NB4 (cell line): ENCODE measurements around the gene PROM1.

Experiments used
- DNase-seq: peaks from one replicate; pipeline ENCODE4 v3.0.0; 2010; ENCODE audit warnings: low read depth
- H3K4me3 ChIP-seq: one replicate; pipeline ENCODE4 v1.5.1; 2011; ENCODE audit warnings: mild to moderate bottlenecking, low read depth, low read length, moderate library complexity
- MYC ChIP-seq: IDR thresholded peaks from 2 replicates; pipeline ENCODE4 v1.6.1; 2011; ENCODE audit warnings: low read depth, low read length
- POLR2A ChIP-seq: IDR thresholded peaks from 2 replicates; pipeline ENCODE4 v1.6.1; 2011; ENCODE audit warnings: mild to moderate bottlenecking; ENCODE audit not compliant: insufficient read length; ENCODE audit errors: extremely low read depth
- TF ChIP-seq, protein P1 (sequence below): IDR thresholded peaks from one replicate; pipeline ENCODE4 v1.5.1; 2012; ENCODE audit warnings: low read depth, low read length
- TF ChIP-seq, protein P2 (sequence below): IDR thresholded peaks from 2 replicates; pipeline ENCODE4 v1.6.1; 2011; ENCODE audit warnings: low read depth, low read length

Gene PROM1

DNA sequence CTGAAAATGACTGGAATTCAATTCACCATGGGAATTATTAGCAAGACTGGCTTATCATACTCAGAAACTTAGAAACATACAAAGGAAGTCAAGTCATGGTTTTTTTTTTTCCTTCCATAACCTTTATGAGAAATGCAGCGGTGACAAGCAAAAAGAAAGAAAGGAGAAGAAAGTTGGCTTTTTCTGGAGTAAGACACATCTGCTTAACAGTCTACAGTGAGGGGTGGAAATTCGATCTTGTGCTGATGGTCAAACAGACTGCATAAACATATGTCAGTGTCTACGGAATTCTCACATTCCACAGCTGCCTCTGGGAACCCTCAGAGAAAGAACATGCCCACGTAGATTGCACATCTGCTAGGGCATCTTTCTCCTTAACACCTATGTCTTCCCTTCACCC lies 54.6 kb downstream of the PROM1 start:
- DNase-seq, result no peak
- no peak overlapping the region for H3K4me3 ChIP-seq
- TF ChIP-seq, protein P1, sequence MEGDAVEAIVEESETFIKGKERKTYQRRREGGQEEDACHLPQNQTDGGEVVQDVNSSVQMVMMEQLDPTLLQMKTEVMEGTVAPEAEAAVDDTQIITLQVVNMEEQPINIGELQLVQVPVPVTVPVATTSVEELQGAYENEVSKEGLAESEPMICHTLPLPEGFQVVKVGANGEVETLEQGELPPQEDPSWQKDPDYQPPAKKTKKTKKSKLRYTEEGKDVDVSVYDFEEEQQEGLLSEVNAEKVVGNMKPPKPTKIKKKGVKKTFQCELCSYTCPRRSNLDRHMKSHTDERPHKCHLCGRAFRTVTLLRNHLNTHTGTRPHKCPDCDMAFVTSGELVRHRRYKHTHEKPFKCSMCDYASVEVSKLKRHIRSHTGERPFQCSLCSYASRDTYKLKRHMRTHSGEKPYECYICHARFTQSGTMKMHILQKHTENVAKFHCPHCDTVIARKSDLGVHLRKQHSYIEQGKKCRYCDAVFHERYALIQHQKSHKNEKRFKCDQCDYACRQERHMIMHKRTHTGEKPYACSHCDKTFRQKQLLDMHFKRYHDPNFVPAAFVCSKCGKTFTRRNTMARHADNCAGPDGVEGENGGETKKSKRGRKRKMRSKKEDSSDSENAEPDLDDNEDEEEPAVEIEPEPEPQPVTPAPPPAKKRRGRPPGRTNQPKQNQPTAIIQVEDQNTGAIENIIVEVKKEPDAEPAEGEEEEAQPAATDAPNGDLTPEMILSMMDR, result no peak
- no peak for TF ChIP-seq POLR2A
- no peak for TF ChIP-seq MYC
- TF ChIP-seq, protein P2, sequence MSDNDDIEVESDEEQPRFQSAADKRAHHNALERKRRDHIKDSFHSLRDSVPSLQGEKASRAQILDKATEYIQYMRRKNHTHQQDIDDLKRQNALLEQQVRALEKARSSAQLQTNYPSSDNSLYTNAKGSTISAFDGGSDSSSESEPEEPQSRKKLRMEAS, result no peak

DNA sequence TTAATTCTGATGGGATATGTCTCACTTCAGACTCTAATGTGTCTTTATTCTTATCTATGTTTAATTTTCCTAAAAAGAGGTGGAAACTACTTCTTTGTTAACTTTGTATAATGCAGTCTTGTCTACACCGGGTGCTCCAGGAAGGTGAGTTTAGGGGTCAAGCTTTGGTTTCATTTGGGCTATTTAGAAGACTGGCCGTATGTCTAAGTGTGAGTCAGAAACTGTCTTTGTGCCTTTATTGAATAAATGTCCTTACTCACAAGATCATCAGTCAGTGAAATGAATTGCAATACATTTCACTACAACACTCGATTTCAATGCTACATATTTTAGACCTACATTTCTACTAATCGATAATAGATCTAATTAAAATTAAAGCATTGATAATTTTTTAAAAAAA lies 56.2 kb downstream of the PROM1 start:
- no peak overlapping the region for H3K4me3 ChIP-seq
- no peak for DNase-seq
- TF ChIP-seq, protein P1, result no peak
- no peak for TF ChIP-seq MYC
- no peak for TF ChIP-seq POLR2A
- TF ChIP-seq, protein P2, result no peak

DNA sequence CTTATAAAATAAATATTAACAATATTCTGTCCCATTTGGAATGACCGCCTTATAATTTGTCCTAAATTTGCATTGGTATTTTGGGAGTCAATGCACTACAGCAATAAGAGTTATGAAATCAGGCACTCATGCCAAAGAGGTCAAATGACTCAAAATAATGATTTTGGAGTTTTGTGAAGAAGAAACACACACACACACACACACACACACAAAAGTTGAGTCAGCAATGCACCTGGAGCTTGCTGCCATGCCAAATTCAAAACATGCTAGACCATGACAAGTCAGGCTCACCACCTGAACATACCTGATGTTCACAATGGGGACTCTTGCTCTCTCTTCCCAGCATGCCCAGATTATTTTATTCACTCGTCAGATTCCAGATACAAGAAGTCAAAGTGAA lies 56.7 kb downstream of the PROM1 start:
- no peak overlapping the region for H3K4me3 ChIP-seq
- TF ChIP-seq MYC (no peak), POLR2A (no peak)
- TF ChIP-seq, protein P2, result no peak
- TF ChIP-seq, protein P1, result no peak
- no peak for DNase-seq

DNA sequence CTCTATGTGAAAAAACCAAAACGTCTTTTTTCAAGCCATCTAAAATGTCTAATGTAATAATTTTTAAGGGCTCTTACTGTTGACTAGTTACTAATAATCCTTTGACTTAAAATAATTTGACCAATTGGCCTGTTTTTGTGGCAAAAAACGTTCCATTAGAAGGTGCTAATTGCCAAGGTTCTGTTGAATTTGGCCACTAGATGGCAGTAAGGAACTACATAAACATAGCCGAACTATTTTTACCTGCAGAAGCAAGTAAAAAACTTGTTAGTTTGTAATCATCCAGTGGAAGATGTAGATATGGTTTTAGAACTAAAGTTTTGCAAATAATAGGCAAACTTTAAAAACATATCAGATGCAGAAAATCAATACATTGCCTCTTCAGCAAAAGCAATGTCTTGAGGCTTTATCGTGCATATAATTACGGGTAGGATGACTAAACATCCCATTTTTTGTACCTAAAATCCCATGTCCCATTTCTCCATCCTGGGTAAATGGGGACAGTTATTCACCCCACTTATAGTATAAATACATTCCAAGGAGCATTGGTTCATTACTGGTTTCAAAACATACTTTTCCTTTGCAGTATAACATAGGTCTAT lies 57.6 kb downstream of the PROM1 start:
- H3K4me3 ChIP-seq, result no peak overlapping the region
- TF ChIP-seq, protein P2, result no peak
- TF ChIP-seq, protein P1, result peak; percentile 70
- DNase-seq, result peak; percentile 77

DNA sequence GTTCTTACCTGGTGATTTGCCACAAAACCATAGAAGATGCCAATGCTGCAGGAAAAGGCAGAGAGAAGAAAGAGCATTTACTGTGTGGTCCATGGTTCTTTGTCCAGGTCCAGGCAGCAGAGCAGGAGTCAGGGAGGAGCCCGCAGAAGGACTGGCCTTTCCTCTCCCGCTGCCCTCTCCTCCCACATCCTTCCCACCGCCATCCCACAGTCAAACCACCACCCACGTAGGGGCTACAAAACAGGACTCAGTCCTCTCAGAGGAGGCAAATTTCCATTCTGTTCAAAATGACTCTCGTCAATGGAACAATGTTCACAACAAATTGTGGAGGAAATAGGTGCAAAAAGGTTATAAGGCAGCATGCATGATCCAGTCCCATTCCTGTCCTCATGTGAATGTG lies 58.6 kb downstream of the PROM1 start:
- no peak for DNase-seq
- H3K4me3 ChIP-seq, result no peak overlapping the region
- TF ChIP-seq, protein P1, result no peak
- TF ChIP-seq POLR2A (no peak), MYC (no peak)
- TF ChIP-seq, protein P2, result no peak
